A549 (cell line): ENCODE data around the gene MEGF8. TPM values are rescaled to one million over a fixed set of nuclear protein-coding genes. Genes with fewer than 3 reads are reported as not detected.

Source experiments
- ATAC-seq, 2 experiments: fragments of 200-7000 bp in 1 of 2; fragments of >200 bp in 1 of 2; cut with Nextera tagmentation in 1 of 2; cut with Tn5 transposase in 1 of 2; 3 replicates each; pipeline versions ENCODE4 v1.8.0 to v1.9.1; 2018 to 2020; ENCODE audit warnings: mild to moderate bottlenecking in 1 of 2, moderate library complexity in 1 of 2
- CTCF ChIA-PET: fragments of 300-600 bp; sonication (Branson Sonifier 250); formaldehyde crosslinking; extraction: SDS; loops from one replicate; lab custom pipeline; 2021; ENCODE audit warnings: antibody characterized with exemption, inconsistent platforms; lab: Yijun Ruan, JAX
- POLR2A ChIA-PET: fragments of 350-600 bp; formaldehyde crosslinking; extraction: SDS; loops from one replicate; lab custom pipeline; 2021; ENCODE audit warnings: antibody characterized with exemption, inconsistent platforms; lab: Yijun Ruan, JAX
- DNase-seq, 2 experiments: peaks; one replicate each; pipeline versions ENCODE4 v3.0.0 to v3.0.0-alpha.2; 2011 to 2016; ENCODE audit warnings: low read depth in 1 of 2, low spot score in 1 of 2
- FAIRE-seq: peaks from 2 replicates; lab custom pipeline; 2011; peaks lifted over from hg19 to GRCh38; lab: Jason Lieb, UNC
- H3K27ac ChIP-seq, 2 experiments: fragments of >200 bp; sonication (Bioruptor Twin); formaldehyde crosslinking; 3 replicates each; pipeline ENCODE4 v1.5.1; 2016 to 2017
- H3K4me1 ChIP-seq: fragments of >200 bp; sonication (Bioruptor Twin); formaldehyde crosslinking; 3 replicates; pipeline ENCODE4 v1.6.1; 2016
- H3K4me2 ChIP-seq: fragments of >200 bp; sonication (Bioruptor Twin); formaldehyde crosslinking; 3 replicates; pipeline ENCODE4 v1.6.1; 2016
- H3K4me3 ChIP-seq: fragments of >200 bp; sonication (Bioruptor Twin); formaldehyde crosslinking; 3 replicates; pipeline ENCODE4 v1.5.1; 2016
- H3K9me3 ChIP-seq: fragments of >200 bp; sonication (Bioruptor Twin); formaldehyde crosslinking; 3 replicates; pipeline ENCODE4 v1.6.1; 2016
- ATOH8 ChIP-seq: fragments of 250-450 bp; sonication (Bioruptor Pico); IDR thresholded peaks from 2 replicates; pipeline ENCODE4 v1.5.0; 2020; ENCODE audit warnings: low read depth, mild to moderate bottlenecking, moderate library complexity
- CBX2 ChIP-seq: fragments of 200-600 bp; sonication (generic); IDR thresholded peaks from 2 replicates; pipeline ENCODE4 v1.6.1; 2016; ENCODE audit warnings: low read depth, mild to moderate bottlenecking, borderline replicate concordance
- CBX8 ChIP-seq: fragments of 200-600 bp; sonication (generic); IDR thresholded peaks from 2 replicates; pipeline ENCODE4 v1.6.1; 2016
- EHMT2 ChIP-seq: fragments of 200-600 bp; sonication (generic); IDR thresholded peaks from 2 replicates; pipeline ENCODE4 v1.6.1; 2016; ENCODE audit warnings: antibody characterized with exemption, low read depth, mild to moderate bottlenecking, moderate library complexity
- FOSB ChIP-seq: fragments of 250-450 bp; sonication (Bioruptor Pico); IDR thresholded peaks from 2 replicates; pipeline ENCODE4 v1.5.0; 2020; ENCODE audit warnings: mild to moderate bottlenecking, moderate library complexity
- FOSL2 ChIP-seq, 2 experiments: fragments of 450-650 bp in 1 of 2; fragments of >200 bp in 1 of 2; sonication (Bioruptor Twin) in 1 of 2; formaldehyde crosslinking; IDR thresholded peaks; 2 replicates each; pipeline versions ENCODE4 v1.5.0 to v1.6.1; 2016 to 2020; ENCODE audit warnings: mild to moderate bottlenecking in 1 of 2, moderate library complexity in 1 of 2
- GATA3 ChIP-seq: IDR thresholded peaks from 2 replicates; pipeline ENCODE4 v1.6.1; 2012; ENCODE audit warnings: borderline replicate concordance
- HDAC2 ChIP-seq: fragments of 200-600 bp; sonication (generic); IDR thresholded peaks from 2 replicates; pipeline ENCODE4 v1.6.1; 2016
- HMGXB4 ChIP-seq: fragments of 250-450 bp; sonication (Bioruptor Pico); IDR thresholded peaks from 2 replicates; pipeline ENCODE4 v1.5.0; 2021; ENCODE audit warnings: mild to moderate bottlenecking, moderate library complexity, borderline replicate concordance
- JUN ChIP-seq, 2 experiments: fragments of >200 bp; sonication (Bioruptor Twin); formaldehyde crosslinking; IDR thresholded peaks; 2 replicates in 1 of 2; 3 replicates in 1 of 2; pipeline ENCODE4 v1.6.1; 2016 to 2017
- KDM1A ChIP-seq: fragments of 200-600 bp; sonication (generic); IDR thresholded peaks from 2 replicates; pipeline ENCODE4 v1.6.1; 2016; ENCODE audit warnings: low read depth, mild to moderate bottlenecking
- MAFK ChIP-seq: fragments of 450-650 bp; IDR thresholded peaks from 2 replicates; pipeline ENCODE4 v1.6.1; 2014; ENCODE audit not compliant: partially characterized antibody
- MAX ChIP-seq: IDR thresholded peaks from 2 replicates; pipeline ENCODE4 v1.6.1; 2012
- MAZ ChIP-seq: fragments of 150-350 bp; IDR thresholded peaks from 2 replicates; pipeline ENCODE4 v1.6.1; 2014; ENCODE audit warnings: antibody characterized with exemption, low read depth, low read length, borderline replicate concordance
- NFE2L2 ChIP-seq: fragments of 150-350 bp; conservative IDR thresholded peaks from 2 replicates; pipeline ENCODE4 v1.6.1; 2014; ENCODE audit warnings: low read length
- NR3C1 ChIP-seq: fragments of >200 bp; sonication (Bioruptor Twin); formaldehyde crosslinking; IDR thresholded peaks from 3 replicates; pipeline ENCODE4 v1.6.1; 2017
- RCOR1 ChIP-seq: fragments of 150-350 bp; IDR thresholded peaks from 2 replicates; pipeline ENCODE4 v1.6.1; 2014; ENCODE audit warnings: antibody characterized with exemption, low read length, low read depth
- RNF2 ChIP-seq: fragments of 200-600 bp; sonication (generic); IDR thresholded peaks from 2 replicates; pipeline ENCODE4 v1.6.1; 2016; ENCODE audit warnings: low read depth, mild to moderate bottlenecking, antibody characterized with exemption, moderate library complexity, borderline replicate concordance
- SMC3 ChIP-seq: fragments of >200 bp; sonication (Bioruptor Twin); formaldehyde crosslinking; IDR thresholded peaks from 3 replicates; pipeline ENCODE4 v1.6.1; 2018; ENCODE audit warnings: inconsistent platforms
- TP53 ChIP-seq: fragments of 250-450 bp; sonication (Bioruptor Pico); IDR thresholded peaks from 2 replicates; pipeline ENCODE4 v1.5.0; 2021; ENCODE audit warnings: mild to moderate bottlenecking, moderate library complexity
- USF2 ChIP-seq: fragments of 450-650 bp; IDR thresholded peaks from 2 replicates; pipeline ENCODE4 v1.6.1; 2014; ENCODE audit warnings: antibody characterized with exemption
- ZSCAN20 ChIP-seq: fragments of 250-450 bp; sonication (Bioruptor Pico); IDR thresholded peaks from 2 replicates; pipeline ENCODE4 v1.8.0; 2022; ENCODE audit warnings: mild to moderate bottlenecking, moderate library complexity
- WGBS: methylation state at CpG from one replicate; pipeline ENCODE4 v1.1.6; 2017; ENCODE audit errors: missing lambda C conversion rate; 5-methylcytosine and 5-hydroxymethylcytosine counted together
- polyA plus RNA-seq, 4 experiments: library from polyadenylated mRNA; depleted of rRNA in 3 of 4; stranded (reverse); fragments of >200 nt; fragmentation: RNase III in 1 of 4; extraction: RNeasy Plus Mini Kit Qiagen cat#74134 plus additional on column Dnase treatment in 1 of 4; gene quantifications; 2 replicates in 3 of 4; 3 replicates in 1 of 4; pipeline ENCODE4 v1.2.3, GENCODE V29; 2011 to 2017

MEGF8 gene
- polyA plus RNA-seq, 2 of the 4 experiments (the other 2 are of a cell fraction), result 10.4 to 27.2 TPM

- no peak for TF ChIP-seq HMGXB4 (CRISPR knock-in tag)
- TF ChIP-seq, all 56 proteins: peak for 4
Measured at GRCh38 chr19:42284591-42285341, 40.7 kb upstream of the MEGF8 start (continued).

GRCh38 chr19:42285541-42285941 lies 39.9 kb upstream of the MEGF8 start:
- no peak for ATAC-seq
- peak in 1 of 2 experiments; percentile 48 for DNase-seq
- Histone ChIP-seq H3K9me3 (no peaks in the 10 kb centered on the region), H3K4me1 (peaks cover 48% of the 10 kb centered on the region), H3K4me3 (peak overlapping the region; percentile 76; the same call in 2 of the 3 replicates), H3K27ac (peak overlapping the region; percentile 94 to 98; a peak in 4 of 6 replicates), H3K4me2 (peak overlapping the region; percentile 100)
- FAIRE-seq, result no peak
- CTCF ChIA-PET, result interaction anchor here (0.8 to 23.7 kb wide), 4 partner anchors 15 to 177 kb away, joined by 3 to 616 read pairs (median 108); partner anchors contain the start of genes GSK3A, PAFAH1B3 and PRR19
- WGBS, result 93% methylated on average over 5 of the region's 5 CpGs
- POLR2A ChIA-PET, result no interaction called here
- no peak for TF ChIP-seq RNF2
- TF ChIP-seq MAX, result no peak
- TF ChIP-seq ZSCAN20 (CRISPR knock-in tag), result no peak
- no peak for TF ChIP-seq GATA3
- no peak for TF ChIP-seq MAZ
- TF ChIP-seq HDAC2, result no peak
- no peak for TF ChIP-seq FOSL2 (IDR thresholded peaks at IDR 0.05)
- TF ChIP-seq FOSL2 (CRISPR knock-in tag; IDR thresholded peaks at IDR 0.05), result no peak
- no peak for TF ChIP-seq SMC3
- TF ChIP-seq JUN (IDR thresholded peaks at IDR 0.05), result no peak
- TF ChIP-seq NR3C1, result no peak
- no peak for TF ChIP-seq FOSB (CRISPR knock-in tag)
- no peak for TF ChIP-seq CBX8
- TF ChIP-seq CBX2, result no peak
- TF ChIP-seq KDM1A, result no peak
- no peak for TF ChIP-seq MAFK
- TF ChIP-seq USF2, result no peak
- no peak for TF ChIP-seq RCOR1
- TF ChIP-seq EHMT2, result no peak

- POLR2A ChIA-PET, result no interaction called here
- H3K9me3 ChIP-seq, result no peaks in the 10 kb centered on the region
- FAIRE-seq (no peak), DNase-seq (no peak), ATAC-seq (no peak)
- no peak overlapping the region for H3K4me3 ChIP-seq
- TF ChIP-seq JUN (IDR thresholded peaks at IDR 0.05) (no peak), TP53 (CRISPR knock-in tag) (no peak), ATOH8 (CRISPR knock-in tag) (no peak), NFE2L2 (0 out of 2 replicates have a peak, but pooled peaks have one; percentile 2), CBX8 (no peak)
- H3K4me2 ChIP-seq, result peak overlapping the region; percentile 100
- peak overlapping the region in 1 of 2 experiments; percentile 94; a peak in 3 of 6 replicates for H3K27ac ChIP-seq
- H3K4me1 ChIP-seq, result peaks cover 47% of the 10 kb centered on the region
- WGBS, result 91% methylated on average over 6 of the region's 6 CpGs
- CTCF ChIA-PET, result interaction anchor here (13.5 to 23.7 kb wide), 3 partner anchors 8 to 44 kb away, joined by 212 to 616 read pairs (median 224); partner anchors contain the start of genes GSK3A, PAFAH1B3 and PRR19
Measured at GRCh38 chr19:42285988-42286348, 39.5 kb upstream of the MEGF8 start.
